GM10266 (cell line): ENCODE results near the gene TACR2.

Source experiments
- DNase-seq: peaks from one replicate; pipeline ENCODE4 v3.0.0; 2012; ENCODE audit errors: extremely low spot score
- TF ChIP-seq, protein P1 (sequence below): IDR thresholded peaks from 2 replicates; pipeline ENCODE4 v1.5.1; 2012; ENCODE audit warnings: mild to moderate bottlenecking, low read depth; ENCODE audit not compliant: control insufficient read depth, insufficient read depth; ENCODE audit errors: missing control alignments

The TACR2 gene

GRCh38 chr10:69416695-69417094 lies at the start of gene TACR2:
Gene TACR2 (minus strand): TSS chr10:69416918. CDS start chr10:69416323, 595 bp downstream.
- no peak for DNase-seq

GRCh38 chr10:69466158-69466490 lies 49.4 kb upstream of the TACR2 start:
- TF ChIP-seq, protein P1, sequence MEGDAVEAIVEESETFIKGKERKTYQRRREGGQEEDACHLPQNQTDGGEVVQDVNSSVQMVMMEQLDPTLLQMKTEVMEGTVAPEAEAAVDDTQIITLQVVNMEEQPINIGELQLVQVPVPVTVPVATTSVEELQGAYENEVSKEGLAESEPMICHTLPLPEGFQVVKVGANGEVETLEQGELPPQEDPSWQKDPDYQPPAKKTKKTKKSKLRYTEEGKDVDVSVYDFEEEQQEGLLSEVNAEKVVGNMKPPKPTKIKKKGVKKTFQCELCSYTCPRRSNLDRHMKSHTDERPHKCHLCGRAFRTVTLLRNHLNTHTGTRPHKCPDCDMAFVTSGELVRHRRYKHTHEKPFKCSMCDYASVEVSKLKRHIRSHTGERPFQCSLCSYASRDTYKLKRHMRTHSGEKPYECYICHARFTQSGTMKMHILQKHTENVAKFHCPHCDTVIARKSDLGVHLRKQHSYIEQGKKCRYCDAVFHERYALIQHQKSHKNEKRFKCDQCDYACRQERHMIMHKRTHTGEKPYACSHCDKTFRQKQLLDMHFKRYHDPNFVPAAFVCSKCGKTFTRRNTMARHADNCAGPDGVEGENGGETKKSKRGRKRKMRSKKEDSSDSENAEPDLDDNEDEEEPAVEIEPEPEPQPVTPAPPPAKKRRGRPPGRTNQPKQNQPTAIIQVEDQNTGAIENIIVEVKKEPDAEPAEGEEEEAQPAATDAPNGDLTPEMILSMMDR: no peak
- no peak for DNase-seq

More at GRCh38 chr10:69416695-69417094, at the start of gene TACR2:
- TF ChIP-seq, protein P1: no peak

- DNase-seq: no peak
- TF ChIP-seq, protein P1: no peak
These were observed 48.9 kb upstream of the TACR2 start for GRCh38 chr10:69465457-69466157.

DNA sequence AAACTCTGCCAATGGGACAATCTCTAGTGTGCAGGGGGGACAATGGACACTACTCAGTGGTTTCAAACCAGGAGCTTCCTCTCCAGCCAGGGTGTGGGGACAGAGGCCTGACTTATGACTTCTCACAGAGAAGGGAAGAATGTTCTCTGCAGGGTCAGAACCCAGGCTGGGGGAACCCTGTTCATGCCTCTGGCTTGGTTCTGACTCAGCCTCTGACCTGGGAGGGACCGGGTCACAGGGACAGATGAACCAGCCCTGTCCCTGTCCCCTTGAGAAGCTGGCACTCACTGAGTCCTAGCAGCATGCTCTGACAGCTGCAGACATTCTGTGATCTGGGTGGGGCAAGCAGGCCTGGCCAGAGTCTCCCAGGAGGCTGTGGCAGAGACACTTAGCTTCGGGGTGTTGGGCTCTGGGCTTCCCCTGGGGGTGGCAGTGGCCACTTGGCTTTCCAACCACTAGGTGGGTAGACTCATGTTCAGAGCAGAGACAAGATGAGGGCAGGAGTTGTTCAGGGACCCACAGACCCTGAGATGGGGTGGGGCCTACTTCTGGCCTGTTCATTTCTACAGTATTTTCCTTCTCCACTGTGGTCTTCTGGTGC lies 48.2 kb upstream of the TACR2 start:
- DNase-seq: no peak
- TF ChIP-seq, protein P1: no peak

DNA sequence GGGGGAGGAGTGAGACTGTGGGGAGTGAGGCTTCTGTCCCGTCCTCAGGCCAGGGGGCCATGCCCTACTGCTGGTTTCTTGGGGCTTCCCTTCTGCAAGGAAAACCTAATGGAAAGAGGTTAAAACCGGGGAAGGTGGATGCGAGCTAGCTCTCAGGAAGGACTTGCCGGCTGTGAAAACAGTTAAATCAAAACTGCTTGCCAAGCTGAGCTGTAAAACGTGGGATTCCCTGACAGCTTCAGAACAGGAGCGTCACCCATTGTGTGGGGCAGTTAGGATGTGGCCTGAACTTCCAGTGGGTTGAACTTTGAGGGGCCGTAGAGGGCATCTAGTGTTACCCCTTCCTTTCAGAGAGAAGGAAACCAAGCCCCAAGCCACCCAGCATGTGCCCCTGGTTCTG lies 47.7 kb upstream of the TACR2 start:
- DNase-seq: no peak
- TF ChIP-seq, protein P1: no peak

DNA sequence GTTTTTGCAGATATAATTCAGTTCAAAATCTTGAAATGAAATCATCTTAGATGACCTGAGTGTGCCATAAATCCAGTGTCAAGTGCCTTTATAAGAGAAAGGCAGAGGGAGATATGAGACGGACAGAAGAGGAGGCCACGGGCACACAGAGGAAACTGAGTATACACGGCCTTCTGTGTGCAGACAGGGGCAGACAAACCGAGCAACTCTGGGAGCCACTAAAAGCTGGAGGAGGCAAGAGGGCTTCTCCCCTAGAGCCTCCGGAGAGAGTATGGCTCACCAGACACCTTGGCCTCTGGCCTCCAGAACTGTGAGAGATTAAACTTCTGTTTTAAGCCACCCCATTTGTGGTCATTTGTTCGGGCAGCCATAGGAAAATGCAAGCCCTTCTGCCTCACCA lies 47.2 kb upstream of the TACR2 start:
- DNase-seq: no peak
- TF ChIP-seq, protein P1: no peak

DNA sequence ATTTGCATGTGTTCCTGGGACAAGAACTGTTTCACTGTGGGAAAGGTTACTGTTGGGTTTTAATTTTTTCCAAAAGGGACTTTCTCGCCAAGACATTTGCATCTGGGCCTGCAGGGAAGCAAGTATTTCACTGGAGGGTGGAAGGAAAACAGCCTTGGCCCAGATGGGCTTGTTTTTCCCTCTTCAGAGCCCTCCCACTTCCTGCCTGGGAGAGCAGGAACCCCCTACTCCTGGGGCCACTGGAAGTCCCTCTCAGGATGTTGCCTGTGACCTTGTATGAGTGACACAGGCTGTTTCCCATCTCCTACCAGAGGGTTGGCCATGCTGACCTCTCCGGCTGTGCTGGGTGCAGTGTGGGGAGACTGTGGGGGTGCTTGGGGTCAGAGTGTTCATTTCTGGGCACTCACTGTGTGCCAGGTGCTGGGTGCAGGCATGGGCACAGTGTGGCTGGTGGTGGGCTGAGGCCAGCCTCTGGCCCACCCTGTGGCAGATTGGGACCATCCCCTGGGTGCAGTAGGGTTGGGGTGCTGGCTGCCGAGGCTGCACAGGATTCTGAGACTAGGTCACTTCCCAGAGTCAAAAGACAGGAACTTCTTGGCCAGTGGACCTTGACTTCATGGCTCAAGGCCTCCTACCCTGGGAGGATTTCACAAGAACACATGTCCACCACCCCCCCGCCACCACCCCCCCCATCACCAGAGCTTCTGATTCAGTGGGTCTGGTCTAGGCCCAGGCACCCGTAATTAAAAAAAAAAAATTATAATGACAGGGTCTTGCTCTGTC lies 44.7 kb upstream of the TACR2 start:
- TF ChIP-seq, protein P1: no peak
- DNase-seq: no peak
